ENCODE results near the gene FBXO21.
A peak's percentile ranks its signal among the peaks of the same experiment; 100 is the strongest.
"Not testable (repeated sequence)": the region's sequence is repeated elsewhere in the genome, so short reads cannot be mapped to it uniquely, and the experiment has no call there.

FBXO21 gene

DNA sequence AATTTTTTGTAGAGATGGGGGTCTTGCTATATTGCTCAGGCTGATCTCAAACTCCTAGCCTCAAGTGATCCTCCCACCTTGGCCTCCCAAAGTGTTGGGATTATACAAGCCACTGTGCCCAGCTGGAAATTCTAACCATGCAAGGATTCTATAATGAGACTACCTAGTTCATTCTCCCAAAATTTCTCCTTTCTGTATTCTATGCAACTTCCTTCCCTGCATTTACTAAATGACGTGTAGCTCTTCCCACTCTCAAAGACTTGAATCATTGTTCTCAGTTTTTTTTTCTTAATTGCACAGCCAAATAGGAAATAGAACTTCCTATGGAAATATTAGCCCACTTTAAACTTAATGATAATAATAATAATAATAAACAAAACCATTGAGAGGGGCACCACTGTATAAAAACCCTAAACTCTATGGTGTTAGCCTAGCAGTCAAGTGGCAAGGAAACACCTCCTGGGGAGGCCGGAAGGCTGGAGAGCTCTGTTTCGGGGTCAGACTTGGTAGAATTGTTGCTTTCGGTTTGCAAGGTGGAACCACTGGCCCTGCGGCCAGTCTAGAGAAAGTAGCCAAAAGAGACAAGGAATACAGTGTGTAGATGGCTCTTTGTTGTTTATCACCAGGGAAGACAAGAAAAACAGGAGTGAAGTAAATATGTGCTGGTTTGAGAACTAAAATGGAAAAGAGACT, 51.1 kb downstream of the FBXO21 start:
- no peak for DNase-seq

- DNase-seq = no peak
These were observed 55.5 kb downstream of the FBXO21 start for GRCh38 chr12:117134721-117135120.

DNA sequence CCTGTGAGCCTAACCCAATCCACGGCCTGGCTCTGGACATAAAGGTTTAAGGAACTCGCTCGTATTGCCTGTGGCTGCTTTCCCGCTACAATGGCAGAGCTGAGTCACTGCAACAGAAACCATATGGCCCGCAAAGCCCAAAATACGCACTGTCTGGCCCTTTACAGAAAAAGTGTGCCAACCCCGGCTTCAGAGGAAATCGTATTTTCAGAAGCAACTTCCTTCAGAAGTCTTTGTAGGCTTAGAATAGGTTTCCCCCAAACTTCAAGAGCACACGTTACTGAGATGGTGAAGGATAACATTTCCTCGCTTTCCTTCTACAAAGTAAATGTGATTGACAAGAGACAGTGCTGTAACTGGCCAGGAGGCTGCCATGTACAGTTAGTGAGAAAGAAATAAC, 56.2 kb downstream of the FBXO21 start:
- DNase-seq = peak in 2 of 5 experiments; percentile 69 to 95

DNA sequence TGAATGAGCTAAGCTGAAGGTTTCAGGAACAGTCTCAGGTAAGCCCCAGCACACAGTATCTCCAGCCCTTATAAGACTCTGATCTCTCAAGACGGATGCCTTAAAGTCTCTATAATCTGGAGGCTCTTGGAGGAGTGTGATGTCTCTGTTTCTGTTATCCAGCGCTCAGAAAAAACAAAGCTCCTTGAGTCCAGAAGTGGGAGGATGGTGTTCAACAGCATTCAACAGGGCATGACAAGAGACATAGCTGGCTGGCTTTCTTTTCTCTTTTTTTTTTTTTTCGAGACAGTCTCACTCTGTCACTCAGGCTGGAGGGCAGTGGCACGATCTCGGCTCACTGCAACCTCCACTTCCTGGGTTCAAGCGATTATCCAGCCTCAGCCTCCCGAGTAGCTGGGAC, 59.5 kb downstream of the FBXO21 start:
- no peak for DNase-seq

GRCh38 chr12:117129391-117129790, 60.9 kb downstream of the FBXO21 start:
- DNase-seq = peak in 1 of 5 experiments; percentile 33

DNA sequence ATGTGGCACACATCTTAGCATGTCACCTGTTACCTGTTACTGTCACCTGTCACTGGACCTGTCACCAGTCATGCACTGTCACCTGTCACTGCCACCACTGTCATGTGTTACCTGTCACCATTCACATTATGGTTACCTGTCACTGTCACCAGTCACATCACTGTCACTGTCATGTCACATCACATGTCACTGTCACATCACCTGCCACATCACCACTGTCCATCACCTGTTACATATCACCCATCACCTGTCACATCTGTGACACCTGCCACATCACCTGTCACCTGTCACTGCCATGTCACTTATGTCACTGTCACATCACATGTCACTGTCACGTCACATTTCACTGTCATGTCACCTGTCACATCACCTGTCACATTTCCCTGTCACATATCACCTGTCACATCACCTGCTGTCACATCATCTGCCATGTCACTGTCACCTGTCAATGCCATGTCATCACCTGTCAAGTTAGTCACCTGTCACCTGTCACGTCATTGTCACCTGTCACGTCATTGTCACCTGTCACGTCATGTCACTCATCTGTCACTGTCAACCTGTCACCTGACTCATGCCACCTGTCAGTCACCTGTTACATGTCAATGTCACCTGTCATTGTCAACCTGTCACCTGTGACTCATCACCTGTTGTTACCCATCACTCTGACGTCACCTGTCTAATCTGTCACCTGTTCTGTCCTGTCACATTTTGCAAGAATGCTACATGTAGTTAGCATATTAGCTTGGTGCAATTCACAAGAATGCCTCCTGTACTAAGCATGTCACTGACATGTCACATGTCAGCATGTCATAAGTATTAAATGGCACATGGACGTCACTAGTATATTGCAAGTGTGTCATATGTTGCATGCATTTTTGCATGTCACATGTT, 62.1 kb downstream of the FBXO21 start:
- no peak for DNase-seq

- DNase-seq = no peak
These were observed 63.9 kb downstream of the FBXO21 start for GRCh38 chr12:117126335-117126734.

DNA sequence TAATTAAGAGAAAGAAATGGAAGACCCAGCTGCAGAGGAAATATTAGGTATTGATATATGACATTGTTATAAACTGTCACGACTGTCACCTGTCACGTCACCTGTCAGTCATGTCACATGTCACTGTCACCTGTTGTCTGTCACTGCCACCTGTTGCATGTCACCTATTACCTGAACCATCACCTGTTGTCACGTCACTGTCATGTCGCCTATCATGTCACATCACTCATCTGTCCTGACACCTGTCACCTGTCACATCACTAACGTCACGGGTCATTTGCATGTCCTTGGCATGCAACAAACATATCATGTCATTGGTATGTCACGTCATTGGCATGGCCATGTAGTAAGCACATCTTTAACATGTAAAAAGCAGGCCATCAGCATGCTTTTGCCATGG, 64.5 kb downstream of the FBXO21 start:
- no peak for DNase-seq

GRCh38 chr12:117125272-117125613, 65.0 kb downstream of the FBXO21 start:
- no peak for DNase-seq

- DNase-seq = no peak
These were observed 65.6 kb downstream of the FBXO21 start for GRCh38 chr12:117124421-117125271.

- no peak for DNase-seq
These were observed 68.8 kb downstream of the FBXO21 start for GRCh38 chr12:117121441-117121840.

DNA sequence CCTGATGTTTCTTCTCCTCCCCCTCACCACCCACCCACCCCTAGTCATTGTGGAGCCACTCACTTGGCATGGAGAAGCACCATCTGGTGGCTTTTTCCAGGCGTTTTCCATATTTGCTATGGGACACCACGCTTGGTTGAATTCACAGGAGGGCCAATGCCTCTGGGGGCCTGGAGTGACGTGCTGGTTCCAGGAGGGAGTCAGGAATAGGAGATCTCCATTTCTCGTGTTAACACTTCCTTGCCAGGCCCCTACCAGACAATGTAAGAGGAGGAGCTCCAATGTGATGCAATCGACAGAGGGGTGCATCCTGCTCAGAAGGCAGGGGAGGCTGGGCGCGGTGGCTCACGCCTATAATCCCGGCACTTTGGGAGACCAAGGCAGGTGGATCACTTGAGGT, 69.5 kb downstream of the FBXO21 start:
- no peak for DNase-seq

GRCh38 chr12:117119592-117120198, 70.6 kb downstream of the FBXO21 start:
- peak in 1 of 5 experiments; percentile 12 for DNase-seq

DNA sequence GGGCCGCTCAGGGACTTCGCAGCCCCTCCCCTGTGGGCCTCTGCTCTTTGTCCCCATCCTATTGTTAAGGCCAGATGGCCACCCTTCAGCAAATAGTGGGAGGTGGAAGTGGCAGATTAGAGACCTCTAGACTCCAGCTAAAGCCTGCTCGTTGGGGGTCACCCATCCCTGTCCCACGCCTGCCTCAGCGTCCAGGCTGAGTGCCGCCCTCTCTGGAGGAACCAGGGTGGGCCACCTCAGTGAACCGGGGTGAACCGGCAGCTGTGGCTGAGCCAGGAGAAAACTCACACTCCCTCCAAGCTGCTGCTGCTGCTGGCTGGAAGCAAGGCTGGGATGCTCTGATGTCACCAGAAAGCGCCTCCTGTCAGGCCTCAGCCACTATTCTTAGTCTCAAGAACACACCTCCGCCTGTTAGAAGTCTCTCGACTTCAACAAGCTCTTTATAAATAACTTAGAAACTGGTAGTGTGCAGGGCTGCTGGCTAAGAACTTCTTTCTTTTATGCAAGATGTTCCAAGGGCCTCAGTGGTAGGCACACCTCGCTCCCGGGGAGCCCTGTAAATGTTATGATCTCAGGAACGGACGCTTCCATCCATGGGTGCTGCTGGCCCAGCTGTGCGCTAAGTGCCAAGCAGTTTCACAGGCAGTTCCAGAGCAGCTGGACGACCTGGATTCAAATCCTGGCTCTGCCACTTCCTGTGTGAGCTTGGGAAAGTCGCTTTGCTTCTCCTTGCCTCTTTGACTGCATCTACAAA, 71.3 kb downstream of the FBXO21 start:
- no peak for DNase-seq

DNA sequence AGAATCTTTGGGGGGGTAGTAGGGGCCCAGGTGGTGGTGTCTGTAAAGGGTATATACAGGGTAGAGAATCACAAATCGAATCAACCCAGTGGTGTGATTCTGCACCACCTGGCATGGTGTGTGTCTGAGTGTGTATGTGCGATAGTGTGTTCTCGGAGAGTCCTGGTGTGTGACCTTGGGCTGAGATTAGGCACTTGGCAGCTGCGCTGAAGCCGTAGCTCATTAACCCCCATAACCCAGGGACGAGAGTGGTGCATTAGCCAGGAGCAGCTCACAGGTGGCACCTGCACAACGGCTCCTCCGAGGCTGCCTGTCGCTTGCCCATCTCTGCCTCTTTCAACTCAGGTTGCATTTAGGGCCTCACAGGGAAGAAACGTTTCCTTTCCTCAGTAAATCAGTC, 75.5 kb downstream of the FBXO21 start:
- DNase-seq = no peak

GRCh38 chr12:117113231-117113630, 77.0 kb downstream of the FBXO21 start:
- DNase-seq = no peak

GRCh38 chr12:117111821-117112595, 78.3 kb downstream of the FBXO21 start:
- no peak for DNase-seq

- DNase-seq = no peak
These were observed 78.9 kb downstream of the FBXO21 start for GRCh38 chr12:117111386-117111785.

- DNase-seq = no peak
These were observed 80.2 kb downstream of the FBXO21 start for GRCh38 chr12:117109943-117110635.

DNA sequence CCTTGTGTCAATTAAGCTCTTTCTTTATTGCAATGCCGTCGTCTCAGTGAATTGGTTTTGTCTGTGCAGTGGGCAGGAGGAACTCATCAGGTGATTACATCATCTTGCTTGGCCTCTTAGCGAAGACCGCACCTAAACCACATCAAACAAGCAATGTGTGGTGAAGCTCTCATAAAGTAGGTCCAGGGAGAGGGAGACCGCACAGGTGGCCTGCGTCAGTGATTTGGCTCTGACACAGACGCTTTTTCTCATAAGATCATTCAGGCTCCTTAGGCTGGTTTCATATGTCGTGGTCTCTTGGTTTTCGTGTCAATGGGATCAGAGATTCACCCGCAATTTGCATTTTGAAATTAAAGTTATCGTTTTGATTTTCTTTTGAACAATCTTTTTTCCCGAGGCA, 84.4 kb downstream of the FBXO21 start:
- DNase-seq = peak in 2 of 5 experiments; percentile 80

- DNase-seq = not testable (repeated sequence)
These were observed 86.3 kb downstream of the FBXO21 start for GRCh38 chr12:117104003-117104402.

Measured in T-helper 2 cell (primary cell).